Peyer's patch (tissue), 4 donors: Measurements from ENCODE around the gene TJP2. TPM values are rescaled to one million over a fixed set of nuclear protein-coding genes. Genes with fewer than 3 reads are reported as not detected.

Source experiments
- DNase-seq, 3 donors: peaks; one replicate each; pipeline ENCODE4 v3.0.0-alpha.2; 2017 to 2019
- H3K27ac ChIP-seq, 4 donors: fragments of 200-600 bp; sonication (generic); one replicate each; pipeline ENCODE4 v1.5.1; 2016 to 2019
- H3K27me3 ChIP-seq, 2 donors: fragments of 200-600 bp; sonication (generic); one replicate each; pipeline ENCODE4 v1.5.1; 2019
- H3K36me3 ChIP-seq, 3 donors: fragments of 200-600 bp; sonication (generic); one replicate each; pipeline ENCODE4 v1.5.1; 2016 to 2019
- H3K4me1 ChIP-seq, 4 donors: fragments of 200-600 bp; sonication (generic); one replicate each; pipeline ENCODE4 v1.5.1; 2016 to 2019
- H3K4me3 ChIP-seq, 4 donors: fragments of 200-600 bp; sonication (generic); 1 replicate in 3 of 4; 2 replicates in 1 of 4; pipeline ENCODE4 v1.5.1; 2016 to 2019; ENCODE audit warnings: mild to moderate bottlenecking in 1 of 4
- H3K9me3 ChIP-seq, 4 donors: fragments of 200-600 bp; sonication (generic); one replicate each; pipeline ENCODE4 v1.5.1; 2016 to 2019; ENCODE audit warnings: mild to moderate bottlenecking in 1 of 4
- CTCF ChIP-seq, 6 experiments: fragments of 450-650 bp in 4 of 6; fragments of 200-600 bp in 2 of 6; sonication (generic) in 1 of 6; IDR thresholded peaks; one replicate each; pipeline ENCODE4 v1.5.1; 2017 to 2019; ENCODE audit warnings: antibody characterized with exemption in 6 of 6, mild to moderate bottlenecking in 3 of 6, moderate library complexity in 1 of 6
- POLR2A ChIP-seq, 2 donors: fragments of 450-650 bp; IDR thresholded peaks; one replicate each; pipeline ENCODE4 v1.5.1; 2017; ENCODE audit warnings: antibody characterized with exemption in 2 of 2, mild to moderate bottlenecking in 2 of 2, moderate library complexity in 2 of 2
- total RNA-seq, 4 donors: library from RNA; depleted of rRNA; stranded (reverse); fragments of >200 nt; gene quantifications; one replicate each; pipeline ENCODE4 v1.1.0, GENCODE V29; 2016

TJP2 gene
- total RNA-seq, 4 donors from 2014 or later: 102 to 405 (median 263) TPM

- Histone ChIP-seq H3K9me3 (no peaks in the 10 kb centered on the region), H3K36me3 (peaks cover 0 to 4% (median 0%) of the 10 kb centered on the region in 3 donors), H3K4me3 (no peak overlapping the region), H3K27me3 (no peaks in the 10 kb centered on the region), H3K4me1 (peaks cover 0 to 5% (median 0%) of the 10 kb centered on the region in 4 donors), H3K27ac (peak overlapping the region in 1 of 4 donors; percentile 12)
- no peak for TF ChIP-seq CTCF (IDR thresholded peaks at IDR 0.05)
- TF ChIP-seq POLR2A (IDR thresholded peaks at IDR 0.05): no peak
- DNase-seq: peak in 1 of 3 donors; percentile 35
Observed at GRCh38 chr9:69141851-69142250, 32.2 kb upstream of the TJP2 start.

DNA sequence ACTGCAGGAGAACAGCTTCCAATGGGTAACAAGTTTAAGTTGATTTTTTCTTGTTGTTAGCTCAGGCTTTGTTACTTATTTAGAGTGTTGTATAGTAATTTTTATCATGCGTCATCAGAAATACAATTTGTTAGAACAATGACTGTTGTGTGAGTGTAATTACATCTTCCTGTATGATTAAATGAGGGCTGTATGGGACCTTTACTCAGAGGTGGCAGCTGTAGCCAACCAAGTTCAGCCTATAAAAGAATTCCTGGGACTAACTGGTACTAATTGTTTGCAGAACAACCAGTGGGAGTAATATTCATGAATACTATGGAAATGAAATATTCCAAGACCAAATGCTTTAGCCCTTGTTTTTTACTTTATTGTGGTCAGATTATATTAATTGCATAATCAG lies 30.8 kb upstream of the TJP2 start:
- Histone ChIP-seq H3K36me3 (no peaks in the 10 kb centered on the region), H3K4me3 (no peak overlapping the region), H3K9me3 (no peaks in the 10 kb centered on the region), H3K27me3 (no peaks in the 10 kb centered on the region), H3K27ac (no peak overlapping the region), H3K4me1 (peaks cover 0 to 5% (median 0%) of the 10 kb centered on the region in 4 donors)
- no peak for DNase-seq
- no peak for TF ChIP-seq POLR2A (IDR thresholded peaks at IDR 0.05)
- TF ChIP-seq CTCF (IDR thresholded peaks at IDR 0.05): no peak

DNA sequence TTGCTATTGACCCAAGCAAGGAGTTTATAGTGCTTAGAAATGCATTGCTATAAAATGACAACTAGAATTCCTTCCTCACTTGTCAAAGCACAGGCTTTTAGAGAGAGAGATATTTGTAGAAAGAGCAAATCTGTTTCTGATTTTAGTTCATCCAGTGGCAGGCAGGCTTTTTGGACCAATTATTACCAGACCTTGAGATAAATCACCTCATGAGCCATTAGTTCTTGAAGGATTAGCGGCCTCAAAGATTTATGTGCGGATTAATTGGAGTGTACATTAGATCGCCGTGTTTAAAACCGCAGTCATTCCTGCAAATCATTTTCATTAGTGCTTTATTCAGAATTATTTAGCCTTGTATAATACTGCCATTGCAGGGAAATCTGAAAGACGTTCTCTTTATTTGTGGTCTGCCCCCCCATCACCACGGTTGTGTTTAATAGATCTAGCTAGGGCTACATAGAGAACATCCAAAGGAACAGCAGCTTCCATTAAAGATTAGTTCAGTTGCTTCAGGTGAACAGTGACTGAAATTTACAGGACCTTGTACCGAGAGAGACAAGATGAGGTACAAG lies 28.8 kb upstream of the TJP2 start:
- DNase-seq: no peak
- H3K27me3 ChIP-seq: no peaks in the 10 kb centered on the region

GRCh38 chr9:69147041-69147834 lies 26.8 kb upstream of the TJP2 start:
- Histone ChIP-seq H3K4me1 (peaks cover 0 to 13% (median 0%) of the 10 kb centered on the region in 4 donors), H3K27ac (no peak overlapping the region), H3K4me3 (no peak overlapping the region), H3K27me3 (no peaks in the 10 kb centered on the region), H3K36me3 (peaks cover 0 to under 1% (median 0%) of the 10 kb centered on the region in 3 donors), H3K9me3 (no peaks in the 10 kb centered on the region)
- no peak for DNase-seq
- no peak for TF ChIP-seq CTCF (IDR thresholded peaks at IDR 0.05)
- no peak for TF ChIP-seq POLR2A (IDR thresholded peaks at IDR 0.05)

More for the DNA sequence above, 28.8 kb upstream of the TJP2 start:
- TF ChIP-seq POLR2A (IDR thresholded peaks at IDR 0.05): no peak
- TF ChIP-seq CTCF (IDR thresholded peaks at IDR 0.05): no peak
- H3K4me1 ChIP-seq: peaks cover 0 to 15% (median 0%) of the 10 kb centered on the region in 4 donors
- H3K4me3 ChIP-seq: no peak overlapping the region
- no peaks in the 10 kb centered on the region for H3K36me3 ChIP-seq
- H3K27ac ChIP-seq: no peak overlapping the region
- no peaks in the 10 kb centered on the region for H3K9me3 ChIP-seq

GRCh38 chr9:69149321-69149807 lies 24.7 kb upstream of the TJP2 start:
- Histone ChIP-seq H3K4me3 (no peak overlapping the region), H3K27me3 (no peaks in the 10 kb centered on the region), H3K36me3 (peaks cover 0 to 11% (median 0%) of the 10 kb centered on the region in 3 donors), H3K4me1 (peaks cover 0 to 9% (median 0%) of the 10 kb centered on the region in 4 donors), H3K27ac (no peak overlapping the region), H3K9me3 (no peaks in the 10 kb centered on the region)
- DNase-seq: no peak
- TF ChIP-seq POLR2A (IDR thresholded peaks at IDR 0.05) (no peak), CTCF (IDR thresholded peaks at IDR 0.05) (peak in 1 of 6 experiments; percentile 4)
